NCI-H1694 treated with DMSO at 0.1 percent for 48 hours (cell line): ENCODE measurements around the gene BANF2.
"Not testable (repeated sequence)": the region's sequence is repeated elsewhere in the genome, so short reads cannot be mapped to it uniquely, and the experiment has no call there.

Source experiments
- DNase-seq: peaks from one replicate; lab custom pipeline; 2025; lab: John Stamatoyannopoulos, UW

Gene BANF2

DNA sequence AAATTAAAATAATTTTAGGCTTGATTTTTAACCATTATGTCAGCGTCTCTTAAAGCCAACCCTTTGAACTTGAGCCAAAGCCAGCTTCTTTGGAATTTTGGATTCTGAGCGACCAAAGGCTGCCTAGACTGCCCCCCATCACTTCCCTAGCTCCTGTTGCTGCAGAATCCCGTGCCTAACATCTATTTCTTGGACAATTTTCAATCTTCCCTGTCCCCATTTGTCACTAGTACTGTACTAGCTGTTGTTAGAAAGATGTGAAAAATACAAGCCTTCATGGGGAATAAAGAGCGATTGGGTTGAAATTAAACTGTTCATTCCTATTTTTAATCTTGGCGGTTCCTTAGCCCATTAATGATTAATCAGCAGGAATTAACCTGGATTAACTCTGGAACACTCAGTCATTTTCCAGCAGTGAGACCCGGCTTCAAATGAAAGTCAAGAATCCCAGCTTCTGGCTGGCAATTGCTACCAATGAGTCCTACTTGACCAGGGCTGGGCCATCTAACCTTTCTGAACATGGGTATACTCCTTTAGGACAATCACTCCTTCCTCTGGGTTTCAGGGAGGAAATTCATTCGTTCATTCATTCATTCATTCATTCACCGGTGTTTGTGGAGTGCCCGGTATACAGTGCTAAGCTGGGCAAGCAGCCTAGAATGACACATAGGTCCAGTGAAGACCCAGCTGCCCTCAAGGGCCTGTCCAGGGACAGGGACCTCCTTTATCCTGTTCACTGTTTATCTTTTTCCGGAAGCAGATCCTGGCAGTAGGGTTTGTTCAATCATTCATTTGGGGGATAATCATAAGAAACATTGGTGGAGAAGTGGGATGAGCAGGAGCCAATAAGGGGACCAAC lies 16.3 kb upstream of the BANF2 start:
- no peak for DNase-seq

DNA sequence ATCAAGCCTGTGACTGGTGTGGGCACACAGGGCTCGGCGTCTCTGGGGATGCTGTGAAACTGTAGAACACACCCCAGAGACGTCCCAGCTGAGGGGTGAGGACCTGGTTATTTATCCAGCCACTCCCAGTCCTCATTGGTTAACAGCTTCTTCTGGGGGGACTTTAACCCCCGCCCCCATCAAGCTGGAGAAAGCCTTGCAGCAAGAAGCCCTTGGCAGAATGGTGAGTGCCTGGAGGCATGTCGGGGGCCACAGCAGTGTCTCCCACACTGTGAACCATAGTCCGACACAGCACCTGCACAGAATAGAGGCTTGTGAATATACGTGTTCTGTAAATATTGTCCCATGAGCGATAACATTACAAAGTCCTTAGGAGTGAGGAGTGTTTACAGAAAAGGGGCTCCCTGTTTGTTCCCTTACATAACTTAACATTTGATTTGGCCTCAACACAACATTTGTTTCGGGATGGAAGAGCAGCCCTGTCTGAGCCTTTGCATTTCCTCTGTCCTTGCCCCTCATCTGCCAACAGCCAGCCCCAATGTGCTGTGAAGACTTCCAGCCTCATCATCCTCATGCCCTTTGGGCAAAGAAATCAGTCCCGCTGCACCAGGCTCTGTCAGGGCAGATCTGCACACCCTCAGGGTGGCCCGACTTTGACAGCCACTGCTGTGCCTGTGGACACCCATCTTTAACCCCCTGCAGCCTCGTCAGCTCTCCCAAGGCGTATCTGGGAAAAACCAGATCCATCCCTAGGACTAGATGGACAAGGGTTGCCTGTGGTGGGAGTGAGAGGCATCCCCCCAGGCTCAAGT lies 15.5 kb upstream of the BANF2 start:
- DNase-seq = no peak

DNA sequence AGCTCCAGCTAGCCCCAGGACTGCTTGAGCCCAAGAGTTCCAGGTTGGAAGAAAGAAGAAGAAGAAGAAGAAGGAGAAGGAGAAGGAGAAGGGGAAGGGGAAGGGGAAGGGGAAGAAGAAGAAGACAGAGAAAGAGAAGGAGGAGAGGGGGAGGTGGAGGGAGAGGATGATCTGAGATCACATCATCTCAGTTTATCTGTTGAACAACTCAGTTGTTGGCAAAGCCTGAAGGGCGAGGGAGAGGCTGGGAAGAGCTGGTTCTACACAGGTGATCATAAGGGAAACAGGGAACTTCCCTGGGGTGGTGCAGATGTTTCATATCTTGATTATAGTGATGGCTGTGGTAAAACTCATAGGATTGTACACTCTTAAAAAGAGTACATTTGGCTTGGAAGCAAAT lies 14.6 kb upstream of the BANF2 start:
- no peak for DNase-seq

DNA sequence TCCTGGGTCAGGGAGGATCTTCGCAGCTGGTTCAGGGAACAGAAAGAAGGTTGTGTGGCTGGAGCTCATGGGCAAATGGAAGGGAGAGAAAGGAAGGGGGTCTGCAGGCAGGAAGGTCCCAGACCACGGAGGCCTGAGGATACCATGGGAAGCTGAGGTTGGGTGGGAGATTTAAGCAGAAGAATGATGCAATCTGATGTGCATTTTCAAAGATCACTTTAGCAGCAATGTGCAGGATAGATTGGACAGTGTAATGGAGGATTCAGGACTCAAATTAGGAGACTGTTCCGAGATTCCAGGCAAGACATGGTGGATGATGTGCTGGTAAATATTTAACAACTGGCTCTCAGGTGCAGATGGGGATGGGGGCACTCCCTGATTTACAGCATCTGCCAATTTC lies 12.0 kb upstream of the BANF2 start:
- no peak for DNase-seq

DNA sequence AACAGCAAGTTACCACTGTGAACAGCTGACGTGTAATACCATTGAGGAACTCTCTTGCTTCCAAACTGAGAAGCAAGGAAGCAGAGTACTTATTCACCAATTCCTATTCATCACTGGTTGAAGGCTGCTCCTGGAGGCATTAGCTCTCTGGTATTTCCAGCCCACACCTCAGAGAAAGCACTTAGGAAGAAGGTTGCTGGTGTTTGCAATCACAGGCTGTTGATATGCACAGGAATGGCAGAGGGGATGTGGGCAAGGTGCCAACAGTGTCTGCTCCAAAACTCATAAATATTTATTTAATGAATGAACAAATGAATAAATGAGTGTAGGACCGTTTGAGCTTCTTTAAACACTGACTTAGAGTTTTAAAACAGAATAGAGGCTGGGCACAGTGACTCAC lies 10.8 kb upstream of the BANF2 start:
- no peak for DNase-seq

DNA sequence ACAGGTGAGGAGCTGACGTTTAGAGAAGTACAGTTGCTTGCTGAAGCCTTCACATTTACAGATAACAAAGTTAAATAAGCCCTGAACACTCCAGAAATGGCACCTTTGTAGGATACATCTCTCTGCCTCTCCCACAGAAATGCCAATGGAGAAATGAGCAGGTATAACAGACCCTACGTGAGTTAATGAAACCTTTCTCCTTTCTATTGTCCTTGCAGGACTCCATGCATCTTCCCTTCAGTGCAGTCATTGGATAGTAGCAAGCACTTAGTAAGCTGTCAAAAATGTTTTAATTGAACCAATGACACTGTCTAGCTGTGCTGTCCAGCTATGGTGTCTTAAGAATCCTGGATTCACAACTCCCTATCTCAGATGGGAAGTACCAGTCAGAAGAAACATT lies 9.6 kb upstream of the BANF2 start:
- no peak for DNase-seq

DNA sequence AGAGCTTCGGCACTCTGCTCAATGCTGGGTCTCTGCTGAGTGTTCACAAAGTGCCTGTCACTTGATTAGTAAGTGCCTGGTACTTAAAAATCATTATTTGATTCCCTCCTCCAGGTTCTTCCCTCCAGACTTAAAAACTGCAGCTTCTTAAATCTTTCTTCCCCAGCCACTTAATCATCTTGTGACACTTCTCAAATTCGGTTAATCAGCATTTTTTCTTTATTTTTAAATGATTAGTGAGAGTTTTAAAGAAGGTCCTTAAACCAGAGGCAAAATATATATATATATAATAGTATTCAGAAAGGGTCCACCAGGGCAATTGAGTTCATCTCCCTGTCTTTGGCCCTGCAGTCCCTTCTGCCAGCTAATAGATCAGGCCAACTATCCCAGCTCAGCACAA lies 8.0 kb upstream of the BANF2 start:
- no peak for DNase-seq

DNA sequence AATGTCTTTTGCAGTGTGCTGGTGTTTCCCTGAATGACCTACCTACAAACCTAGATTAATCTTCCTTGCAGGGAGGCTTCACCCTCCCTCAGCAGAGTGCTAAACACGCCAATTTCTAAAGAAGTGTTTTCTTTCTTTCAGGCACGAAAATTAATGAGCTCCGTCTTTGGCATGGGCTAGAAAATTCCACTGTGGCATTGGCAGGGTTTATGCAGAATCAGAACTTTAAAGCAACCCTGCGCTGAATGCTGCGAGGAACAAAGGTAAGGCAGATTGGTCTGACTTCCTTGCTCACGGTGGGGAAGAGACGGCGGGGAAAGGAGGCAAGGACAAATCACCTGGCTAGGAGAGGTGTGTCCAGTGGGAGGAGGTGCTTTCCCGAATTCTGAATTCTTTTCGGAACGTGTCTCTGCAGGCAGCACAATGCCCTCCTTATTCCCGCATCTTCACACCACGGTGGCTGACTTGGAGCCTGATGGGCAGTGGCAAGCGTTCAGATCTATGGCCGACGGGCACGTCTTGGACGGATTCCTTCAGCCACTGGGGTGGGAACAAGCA lies 6.2 kb upstream of the BANF2 start:
- no peak for DNase-seq

DNA sequence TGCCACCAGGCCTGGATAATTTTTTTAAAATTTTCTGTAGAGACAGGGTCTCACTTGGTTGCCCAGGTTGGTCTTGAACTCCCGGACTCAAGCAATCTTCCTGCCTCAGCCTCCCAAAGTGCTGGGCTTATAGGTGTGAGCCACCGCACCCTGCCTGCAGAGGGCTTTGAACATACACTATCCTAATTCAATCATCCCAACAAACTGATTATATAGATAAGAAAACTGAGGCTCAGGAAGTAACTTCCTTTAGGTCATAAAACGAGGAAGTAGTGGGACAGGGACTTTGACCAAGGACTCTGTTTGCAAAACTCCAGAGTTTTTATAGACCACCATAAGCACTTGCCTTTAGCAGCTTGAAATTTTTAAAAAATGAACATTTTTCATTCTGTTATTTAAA lies 5.0 kb upstream of the BANF2 start:
- DNase-seq = no peak

DNA sequence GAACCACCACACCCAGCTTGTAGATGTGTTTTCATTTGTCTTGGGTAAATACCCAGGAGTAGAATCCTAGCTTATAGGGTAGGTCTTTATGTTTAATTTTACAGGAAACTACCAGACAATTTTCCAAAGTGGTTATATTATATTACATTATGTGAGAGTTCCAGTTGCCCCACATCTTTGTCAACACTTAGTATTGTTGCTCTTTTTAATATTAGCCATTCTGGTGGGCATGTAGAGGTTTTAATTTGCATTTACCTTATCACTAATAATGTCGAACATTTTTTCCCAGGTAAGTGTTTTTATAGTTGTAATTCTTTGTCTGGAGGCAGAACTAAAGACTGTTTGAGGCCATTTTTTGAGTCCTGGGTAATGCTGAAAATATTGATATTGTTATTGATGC lies 3.5 kb upstream of the BANF2 start:
- no peak for DNase-seq

DNA sequence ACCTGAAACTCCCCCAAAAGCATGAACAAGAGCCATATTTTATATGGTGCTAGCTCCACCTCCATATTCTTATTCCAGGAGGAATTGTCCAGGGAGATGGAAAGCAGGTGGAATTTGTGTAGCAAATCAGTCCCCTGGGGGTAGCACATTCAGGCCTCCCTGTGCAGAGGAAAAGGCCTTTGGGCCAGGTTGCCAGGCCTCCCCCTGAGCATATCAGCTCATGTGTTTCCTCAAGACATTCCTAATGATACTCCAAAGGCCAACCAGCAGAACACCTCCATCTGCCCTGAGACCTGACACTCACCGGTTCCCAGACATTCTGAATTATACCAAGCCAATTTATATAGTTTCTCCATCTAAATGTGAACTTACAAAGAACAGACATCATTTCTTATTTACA lies 2.6 kb upstream of the BANF2 start:
- DNase-seq = no peak

DNA sequence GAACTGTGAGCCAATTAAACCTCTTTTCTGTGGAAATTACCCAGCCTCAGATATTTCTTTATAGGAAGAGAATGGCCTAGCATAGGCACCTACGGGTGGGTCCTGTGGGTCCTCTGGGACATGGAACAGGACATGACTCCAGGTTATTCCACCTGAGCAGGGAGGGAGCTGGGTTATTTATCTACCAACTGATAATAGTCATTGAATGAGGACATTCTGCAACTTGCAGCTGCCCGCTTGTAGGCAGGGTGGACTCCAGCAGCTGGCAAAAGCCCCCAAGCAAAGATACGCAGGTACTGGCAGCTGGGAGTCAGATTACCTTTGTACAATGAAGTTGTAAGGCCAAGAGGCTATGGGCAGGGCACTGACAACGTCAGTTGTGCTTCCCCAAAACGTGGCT lies 1.4 kb upstream of the BANF2 start:
- no peak for DNase-seq

DNA sequence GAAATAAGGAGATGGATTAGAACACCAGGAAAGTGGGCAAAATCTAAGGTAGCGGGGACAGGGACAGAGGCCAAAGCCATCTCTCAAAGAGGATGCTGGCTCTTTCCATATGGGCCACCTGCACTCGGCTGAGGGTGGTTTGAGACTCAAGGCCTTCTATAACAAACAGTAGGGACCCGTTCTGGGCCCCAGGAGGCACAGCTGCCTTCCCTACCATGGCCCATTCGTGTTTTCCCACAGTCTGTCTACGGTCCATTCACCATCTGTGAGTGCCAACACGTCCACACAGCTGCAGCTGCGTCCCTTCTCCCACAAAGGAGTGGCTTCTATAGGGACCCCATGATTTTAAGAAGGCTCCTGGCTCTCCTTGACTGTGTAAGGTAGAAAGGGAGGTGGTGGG lies 871 bp downstream of the BANF2 start:
- no peak for DNase-seq

DNA sequence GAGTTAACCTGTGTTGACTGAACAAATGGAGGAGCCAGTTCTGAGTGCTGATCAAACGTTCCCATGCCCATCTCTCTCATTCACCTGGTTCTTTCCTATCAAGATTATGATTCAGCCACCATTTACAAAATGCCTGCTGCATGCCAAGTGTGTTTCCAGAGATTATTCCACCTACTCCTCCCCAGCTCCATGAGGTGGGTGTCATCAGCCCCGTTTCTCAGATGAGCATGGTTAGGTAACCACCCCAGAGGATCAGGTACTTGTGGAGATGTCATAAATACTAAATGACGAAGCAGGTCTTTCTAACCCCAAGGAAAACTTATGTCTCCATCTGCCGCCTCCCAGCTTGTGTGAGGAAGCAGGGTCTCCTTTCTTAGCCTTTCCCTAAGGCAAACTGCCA lies 2.1 kb downstream of the BANF2 start:
- no peak for DNase-seq

DNA sequence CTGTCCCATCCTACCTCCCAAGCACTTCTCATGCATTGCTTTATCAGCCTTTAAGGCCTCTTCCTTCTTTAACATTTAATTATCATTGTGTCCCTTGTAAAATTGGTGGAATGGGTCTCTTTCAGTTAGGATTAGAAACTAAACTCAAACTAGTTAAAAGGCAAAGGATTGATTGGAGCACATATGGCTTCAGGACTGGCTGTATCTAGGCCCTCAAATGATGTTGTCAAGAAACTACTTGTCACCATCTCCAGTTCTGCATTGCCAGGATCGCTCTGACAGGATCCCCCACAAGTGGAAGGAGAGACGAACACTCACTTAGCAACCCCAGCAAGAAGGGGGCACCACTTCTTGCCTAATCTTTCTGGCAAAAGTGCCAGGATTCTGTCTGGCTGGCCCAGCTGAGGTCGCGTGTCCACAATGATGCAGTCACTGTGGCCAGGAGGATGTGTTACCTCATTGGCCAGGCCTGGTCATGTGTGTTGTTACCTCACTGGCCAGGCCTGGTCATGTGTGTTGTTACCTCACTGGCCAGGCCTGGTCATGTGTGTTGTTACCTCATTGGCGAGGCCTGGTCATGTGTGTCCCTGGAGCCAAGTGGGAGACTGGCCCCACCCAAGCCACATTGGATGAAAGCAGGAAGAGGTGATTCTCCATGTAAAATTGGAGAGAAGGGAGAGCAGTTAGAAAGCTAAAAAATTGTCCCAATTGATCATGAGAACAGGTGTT lies 5.0 kb downstream of the BANF2 start:
- no peak for DNase-seq

DNA sequence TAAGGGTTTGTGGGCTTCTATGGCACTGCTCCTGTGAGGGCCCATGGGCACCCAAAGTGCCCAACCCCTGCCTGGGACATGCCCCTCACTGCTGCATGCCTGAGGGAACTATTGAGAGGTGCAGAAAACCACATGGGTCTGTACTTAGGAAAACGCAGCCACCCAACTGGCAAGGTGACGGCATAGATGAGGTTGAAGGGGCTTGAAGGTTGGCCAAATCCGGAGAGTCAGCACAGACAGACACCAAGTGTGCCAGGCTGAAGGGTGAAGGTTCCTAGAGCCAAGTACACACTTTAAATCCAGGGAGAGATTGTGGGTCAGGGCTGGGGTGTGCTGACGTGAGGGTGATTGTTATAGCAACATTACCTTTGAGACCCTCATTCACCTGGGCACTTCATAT lies 6.2 kb downstream of the BANF2 start:
- DNase-seq = no peak

DNA sequence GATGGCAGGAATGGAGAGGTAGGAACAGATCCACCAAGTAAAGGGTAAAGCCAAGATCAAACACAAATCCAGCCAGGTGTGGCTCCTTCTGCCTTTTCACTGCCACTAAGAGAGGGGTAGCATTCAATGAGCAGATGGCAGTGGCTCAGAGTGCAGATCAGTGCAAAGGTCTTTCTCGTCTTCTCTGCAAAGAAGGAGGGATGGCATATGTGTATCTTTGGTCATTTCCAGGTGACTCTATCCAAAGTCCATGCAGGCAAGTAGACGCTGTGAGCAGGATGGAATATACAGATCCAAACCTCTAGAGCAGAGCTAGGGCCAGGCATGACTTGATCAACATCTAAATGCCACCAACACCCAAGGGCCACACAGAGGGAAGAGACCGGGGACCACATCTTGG lies 6.9 kb downstream of the BANF2 start:
- no peak for DNase-seq

DNA sequence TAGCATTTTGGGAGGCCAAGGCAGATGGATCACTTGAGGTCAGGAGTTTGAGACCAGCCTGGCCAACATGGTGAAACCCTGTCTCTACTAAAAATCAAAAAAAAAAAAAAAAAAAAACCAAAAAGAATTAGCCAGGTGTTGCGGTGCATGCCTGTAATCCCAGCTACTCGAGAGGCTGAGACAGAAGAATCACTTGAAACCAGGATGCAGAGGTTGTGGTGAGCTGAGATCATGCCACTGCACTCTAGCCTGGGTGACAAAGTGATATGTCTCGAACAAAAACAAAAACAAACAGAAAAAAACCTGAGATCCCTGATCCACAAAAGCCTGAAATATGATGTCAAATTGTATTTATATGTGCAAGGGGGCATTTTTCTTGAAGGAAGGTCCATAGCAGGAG lies 8.2 kb downstream of the BANF2 start:
- DNase-seq = not testable (repeated sequence)

DNA sequence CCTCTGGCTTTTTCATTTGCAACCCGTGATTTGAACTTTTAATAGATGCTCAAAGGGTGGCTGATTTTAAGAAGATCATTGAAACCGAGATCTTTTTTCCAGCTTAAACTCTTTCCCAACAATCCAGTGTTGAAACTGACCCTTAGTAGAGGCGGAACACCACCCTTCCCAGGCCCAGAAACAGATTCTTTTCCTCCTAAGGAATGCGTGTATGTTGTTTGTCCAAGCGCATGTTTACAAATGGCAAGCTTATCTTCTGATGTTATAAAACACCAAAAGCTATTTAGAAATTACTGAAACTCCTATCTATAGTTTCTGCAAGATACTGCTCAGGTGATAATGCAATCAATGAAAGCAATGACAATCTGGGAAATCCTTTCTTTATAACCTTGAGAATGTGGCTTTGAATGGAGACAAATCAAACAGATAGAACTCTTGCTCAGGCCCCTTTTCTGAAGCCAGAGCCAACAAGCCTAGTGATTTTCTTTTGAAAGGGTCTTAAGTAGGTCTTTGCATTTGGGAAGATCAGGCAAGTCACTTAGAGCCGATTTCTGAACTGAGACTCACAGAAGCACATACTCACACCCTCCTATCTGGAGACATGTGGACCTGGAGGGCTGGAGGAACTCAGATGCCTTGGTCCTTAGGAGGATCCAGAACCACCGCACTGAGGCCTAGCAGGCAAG lies 9.1 kb downstream of the BANF2 start:
- no peak for DNase-seq

DNA sequence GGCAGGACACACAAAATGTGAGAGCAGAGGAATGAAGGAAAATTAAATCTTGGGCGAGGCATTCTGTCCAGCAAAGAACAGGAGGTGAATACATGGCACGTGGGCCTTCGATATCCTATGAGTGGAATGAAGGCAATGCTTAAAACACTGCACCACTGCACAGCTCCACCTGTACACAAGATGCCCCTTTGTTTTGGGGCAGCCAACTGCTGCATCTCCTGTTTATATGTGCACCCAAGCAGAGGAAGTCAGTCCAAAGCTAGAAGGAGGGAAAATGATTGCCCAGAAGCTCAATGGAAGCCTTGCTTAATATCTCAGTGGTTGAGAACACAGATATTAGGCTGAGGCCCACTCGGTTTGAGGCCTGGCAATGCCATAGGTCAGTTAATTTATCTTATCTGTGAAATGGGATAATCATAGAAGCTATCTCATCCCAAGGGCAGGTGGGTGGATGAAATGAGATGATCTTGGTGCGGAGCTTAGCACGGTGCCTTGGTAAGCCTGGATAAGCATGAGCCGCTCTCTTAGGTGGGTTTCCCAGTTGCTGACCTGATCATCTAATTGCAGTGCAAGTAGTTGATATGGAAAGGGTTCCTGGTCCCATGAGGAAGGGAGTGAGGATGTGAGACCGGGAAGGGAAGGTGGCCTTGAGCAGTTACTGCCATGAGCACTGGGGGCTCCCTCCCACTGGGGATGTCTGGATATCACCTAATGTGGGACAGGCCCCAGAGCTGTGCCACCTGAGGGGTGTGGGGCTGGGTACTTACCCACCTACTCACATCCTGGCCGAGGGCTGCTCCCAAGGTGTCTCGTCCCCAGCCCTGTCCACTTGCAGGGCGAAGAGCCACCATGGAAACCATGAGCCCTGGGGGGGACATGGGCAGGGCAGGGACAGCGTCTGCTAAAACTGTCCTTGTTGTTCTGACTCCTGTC lies 9.9 kb downstream of the BANF2 start:
- no peak for DNase-seq
